HepG2 (cell line): ENCODE measurements around the gene ATAD3C. TPM values are rescaled to one million over a fixed set of nuclear protein-coding genes. Genes with fewer than 3 reads are reported as not detected.

Experiments
- ATAC-seq: fragments of 200-7000 bp; cut with Tn5 transposase; 3 replicates; pipeline ENCODE4 v1.9.1; 2020; ENCODE audit warnings: mild to moderate bottlenecking, moderate library complexity
- BruUV-seq: library from RNA; stranded (reverse); fragments of 400-500 nt; replicated peaks from 2 replicates; lab custom pipeline; 2021; lab: Mats Ljungman, UMichigan
- CTCF ChIA-PET: fragments of 300-600 bp; formaldehyde crosslinking; extraction: SDS; loops from one replicate; lab custom pipeline; 2021; ENCODE audit warnings: low total read pairs, inconsistent platforms, low intra/inter-chr PET ratio; lab: Yijun Ruan, JAX
- POLR2A ChIA-PET: fragments of 350-600 bp; sonication (Branson Sonifier 250); formaldehyde crosslinking; loops from one replicate; lab custom pipeline; 2020; ENCODE audit warnings: antibody characterized with exemption, inconsistent platforms; lab: Yijun Ruan, JAX
- DNase-seq: peaks from one replicate; pipeline ENCODE4 v3.0.0-alpha.2; 2015; ENCODE audit warnings: low spot score
- FAIRE-seq: peaks from 3 replicates; lab custom pipeline; 2011; peaks lifted over from hg19 to GRCh38; lab: Jason Lieb, UNC
- H2AFZ ChIP-seq: one replicate; pipeline ENCODE4 v1.6.1; 2011; ENCODE audit warnings: low read length, inconsistent platforms
- H3K27ac ChIP-seq: fragments of 300-600 bp; 3 replicates; pipeline ENCODE4 v1.8.0; 2011; ENCODE audit warnings: mixed run types, mild to moderate bottlenecking, mixed read lengths, low read length, inconsistent platforms; ENCODE audit not compliant: insufficient read depth; ENCODE audit errors: extremely low read length
- H3K27me3 ChIP-seq, 2 experiments: fragments of 200-600 bp in 1 of 2; 2 replicates in 1 of 2; 3 replicates in 1 of 2; pipeline versions ENCODE4 v1.6.0 to v1.8.0; 2011; ENCODE audit warnings: low read length in 2 of 2, mild to moderate bottlenecking in 2 of 2, moderate library complexity in 2 of 2, inconsistent platforms in 1 of 2; ENCODE audit not compliant: insufficient read depth in 2 of 2, control insufficient read depth in 1 of 2
- H3K36me3 ChIP-seq, 2 experiments: fragments of 200-600 bp in 1 of 2; replicated peaks in 1 of 2; 2 replicates in 1 of 2; 3 replicates in 1 of 2; pipeline versions ENCODE4 v1.5.1 to v1.8.0; 2011; ENCODE audit warnings: low read length in 2 of 2, inconsistent platforms in 1 of 2; ENCODE audit not compliant: insufficient read depth in 2 of 2, control insufficient read depth in 1 of 2
- H3K4me1 ChIP-seq: 2 replicates; pipeline ENCODE4 v1.5.1; 2012; ENCODE audit warnings: low read length, inconsistent platforms; ENCODE audit not compliant: insufficient read depth
- H3K4me2 ChIP-seq: 2 replicates; pipeline ENCODE4 v1.6.0; 2011; ENCODE audit warnings: low read depth, low read length, inconsistent platforms
- H3K4me3 ChIP-seq, 3 experiments: fragments of 200-600 bp in 1 of 3; sonication (generic), shearing (Covaris generic) in 1 of 3; replicated peaks in 1 of 3; 2 replicates each; pipeline ENCODE4 v1.5.1; 2011 to 2016; ENCODE audit warnings: low read length in 3 of 3, inconsistent platforms in 2 of 3, low read depth in 2 of 3, mild to moderate bottlenecking in 2 of 3, control low read depth in 1 of 3, mixed read lengths in 1 of 3; ENCODE audit not compliant: insufficient read depth in 1 of 3
- H3K79me2 ChIP-seq: one replicate; pipeline ENCODE4 v1.6.1; 2011; ENCODE audit warnings: low read length, inconsistent platforms; ENCODE audit not compliant: insufficient read depth
- H3K9ac ChIP-seq: 2 replicates; pipeline ENCODE4 v1.6.0; 2011; ENCODE audit warnings: mild to moderate bottlenecking, low read depth, low read length, inconsistent platforms; ENCODE audit not compliant: insufficient read depth
- H3K9me3 ChIP-seq: 2 replicates; pipeline ENCODE4 v1.5.1; 2012; ENCODE audit warnings: mild to moderate bottlenecking, low read length
- H4K20me1 ChIP-seq: 2 replicates; pipeline ENCODE4 v1.6.0; 2011; ENCODE audit warnings: inconsistent platforms, mild to moderate bottlenecking, low read length, moderate library complexity; ENCODE audit not compliant: insufficient read depth
- AGO1 ChIP-seq: fragments of 200-400 bp; formaldehyde crosslinking; IDR thresholded peaks from 2 replicates; pipeline ENCODE4 v1.6.1; 2017; ENCODE audit warnings: mild to moderate bottlenecking, low read depth, low read length, moderate library complexity; ENCODE audit not compliant: poor library complexity, severe bottlenecking
- BORCS8-MEF2B ChIP-seq: sonication (generic); formaldehyde crosslinking; IDR thresholded peaks from 2 replicates; pipeline ENCODE4 v1.8.0; 2022; ENCODE audit warnings: mild to moderate bottlenecking, missing genetic modification reagents
- CBX5 ChIP-seq: sonication (generic); formaldehyde crosslinking; IDR thresholded peaks from 2 replicates; pipeline ENCODE4 v1.4.0; 2020; ENCODE audit warnings: missing genetic modification reagents, borderline replicate concordance
- FOSL2 ChIP-seq: sonication (generic); formaldehyde crosslinking; IDR thresholded peaks from 2 replicates; pipeline ENCODE4 v1.4.0; 2020; ENCODE audit warnings: missing genetic modification reagents
- FOXJ3 ChIP-seq: sonication (generic); formaldehyde crosslinking; IDR thresholded peaks from 2 replicates; pipeline ENCODE4 v1.4.0; 2020; ENCODE audit warnings: missing genetic modification reagents, mild to moderate bottlenecking, borderline replicate concordance
- ISX ChIP-seq: sonication (generic); formaldehyde crosslinking; conservative IDR thresholded peaks from 2 replicates; pipeline ENCODE4 v1.5.0; 2020; ENCODE audit warnings: missing genetic modification reagents
- KDM2A ChIP-seq: sonication (generic); formaldehyde crosslinking; IDR thresholded peaks from 2 replicates; pipeline ENCODE4 v1.4.0; 2020; ENCODE audit warnings: low read depth, missing genetic modification reagents, borderline replicate concordance
- KLF16 ChIP-seq, 2 experiments: sonication (generic) in 1 of 2; formaldehyde crosslinking in 1 of 2; IDR thresholded peaks; 2 replicates each; pipeline versions ENCODE4 v1.6.1 to v1.8.0; 2016 to 2023; ENCODE audit warnings: missing genetic modification reagents in 2 of 2, missing compliant biosample characterization in 1 of 2
- MXI1 ChIP-seq: IDR thresholded peaks from 3 replicates; pipeline ENCODE4 v1.6.1; 2012; ENCODE audit warnings: low read depth, low read length, inconsistent platforms, borderline replicate concordance
- NFKB2 ChIP-seq: sonication (generic); formaldehyde crosslinking; IDR thresholded peaks from 2 replicates; pipeline ENCODE4 v1.4.0; 2020; ENCODE audit warnings: missing genetic modification reagents, borderline replicate concordance
- NRL ChIP-seq: sonication (generic); formaldehyde crosslinking; IDR thresholded peaks from 2 replicates; pipeline ENCODE4 v1.5.0; 2020; ENCODE audit warnings: missing genetic modification reagents, mild to moderate bottlenecking, moderate library complexity, borderline replicate concordance
- PHB2 ChIP-seq: fragments of 450-650 bp; IDR thresholded peaks from 2 replicates; pipeline ENCODE4 v1.6.1; 2018; ENCODE audit not compliant: partially characterized antibody
- POLR2AphosphoS5 ChIP-seq: IDR thresholded peaks from 2 replicates; pipeline ENCODE4 v1.6.1; 2012; ENCODE audit warnings: low read depth, low read length
- POLR2G ChIP-seq: fragments of 200-400 bp; formaldehyde crosslinking; IDR thresholded peaks from 2 replicates; pipeline ENCODE4 v1.6.1; 2018; ENCODE audit warnings: mild to moderate bottlenecking, low read depth, low read length, moderate library complexity
- SKI ChIP-seq: fragments of 450-650 bp; IDR thresholded peaks from one replicate; pipeline ENCODE4 v1.6.1; 2018; ENCODE audit warnings: mild to moderate bottlenecking; ENCODE audit not compliant: partially characterized antibody
- ZBTB21 ChIP-seq: sonication (generic); formaldehyde crosslinking; IDR thresholded peaks from 2 replicates; pipeline ENCODE4 v1.4.0; 2020; ENCODE audit warnings: missing genetic modification reagents
- ZNF124 ChIP-seq: sonication (generic); formaldehyde crosslinking; IDR thresholded peaks from 2 replicates; pipeline ENCODE4 v1.4.0; 2020; ENCODE audit warnings: missing genetic modification reagents
- ZNF616 ChIP-seq: sonication (generic); formaldehyde crosslinking; IDR thresholded peaks from 2 replicates; pipeline ENCODE4 v1.5.0; 2020; ENCODE audit warnings: low read depth, mild to moderate bottlenecking, missing genetic modification reagents
- ZNF703 ChIP-seq: sonication (generic); formaldehyde crosslinking; IDR thresholded peaks from 2 replicates; pipeline ENCODE4 v1.5.1; 2020; ENCODE audit warnings: missing genetic modification reagents, mild to moderate bottlenecking, moderate library complexity, borderline replicate concordance
- ZNF747 ChIP-seq: sonication (generic); formaldehyde crosslinking; IDR thresholded peaks from 2 replicates; pipeline ENCODE4 v1.8.1; 2023; ENCODE audit warnings: missing genetic modification reagents, mild to moderate bottlenecking, borderline replicate concordance
- ZNF776 ChIP-seq: sonication (generic); formaldehyde crosslinking; IDR thresholded peaks from 2 replicates; pipeline ENCODE4 v1.4.0; 2020; ENCODE audit warnings: mild to moderate bottlenecking, missing genetic modification reagents
- ZNF792 ChIP-seq: IDR thresholded peaks from 2 replicates; pipeline ENCODE4 v1.6.1; 2016
- WGBS: methylation state at CpG from one replicate; pipeline ENCODE4 v1.1.6; 2017; ENCODE audit warnings: low lambda C conversion rate; 5-methylcytosine and 5-hydroxymethylcytosine counted together
- in situ Hi-C: cut with HindIII; loops from 2 replicates; pipeline ENCODE4 v1.10.0; 2017; ENCODE audit warnings: low pct_unique_long_range_greater_than_20kb; ENCODE audit not compliant: extremely low pct_ligation_motif_present
- intact Hi-C: fragments of 100-400 bp; cut with micrococcal nuclease; formaldehyde crosslinking; loops from one replicate; pipeline ENCODE4 v1.10.0; 2022; ENCODE audit not compliant: unreplicated experiment
- polyA plus RNA-seq, 8 experiments: library from polyadenylated mRNA; depleted of rRNA in 3 of 8; stranded (reverse) in 7 of 8; unstranded in 1 of 8; fragments of >200 nt; fragmentation: Illumina TruSeq in 4 of 8; extraction: Trizol in 4 of 8; gene quantifications; 2 replicates each; pipeline versions ENCODE4 v1.2.1 to v1.2.3, GENCODE V29; 2011 to 2016; ENCODE audit warnings: low read depth in 4 of 8, missing spikeins in 1 of 8, mixed read lengths in 1 of 8; ENCODE audit not compliant: insufficient read depth in 1 of 8
- total RNA-seq, 5 experiments: library from RNA; depleted of rRNA; stranded (reverse); fragments of >200 nt; fragmentation: Illumina TruSeq; extraction: Trizol; gene quantifications; 2 replicates each; pipeline ENCODE4 v1.2.3, GENCODE V29; 2016; ENCODE audit warnings: low read depth in 1 of 5
- TF ChIP-seq, protein P1 (sequence below): sonication (generic); formaldehyde crosslinking; IDR thresholded peaks from 2 replicates; pipeline ENCODE4 v1.4.0; 2020; ENCODE audit warnings: missing genetic modification reagents

ATAD3C gene
- total and polyA plus RNA-seq, 2 of the 13 experiments (the other 11 are each of a cell fraction or from before 2014, with no cell fraction given), result 2.4 to 3.2 TPM

DNA sequence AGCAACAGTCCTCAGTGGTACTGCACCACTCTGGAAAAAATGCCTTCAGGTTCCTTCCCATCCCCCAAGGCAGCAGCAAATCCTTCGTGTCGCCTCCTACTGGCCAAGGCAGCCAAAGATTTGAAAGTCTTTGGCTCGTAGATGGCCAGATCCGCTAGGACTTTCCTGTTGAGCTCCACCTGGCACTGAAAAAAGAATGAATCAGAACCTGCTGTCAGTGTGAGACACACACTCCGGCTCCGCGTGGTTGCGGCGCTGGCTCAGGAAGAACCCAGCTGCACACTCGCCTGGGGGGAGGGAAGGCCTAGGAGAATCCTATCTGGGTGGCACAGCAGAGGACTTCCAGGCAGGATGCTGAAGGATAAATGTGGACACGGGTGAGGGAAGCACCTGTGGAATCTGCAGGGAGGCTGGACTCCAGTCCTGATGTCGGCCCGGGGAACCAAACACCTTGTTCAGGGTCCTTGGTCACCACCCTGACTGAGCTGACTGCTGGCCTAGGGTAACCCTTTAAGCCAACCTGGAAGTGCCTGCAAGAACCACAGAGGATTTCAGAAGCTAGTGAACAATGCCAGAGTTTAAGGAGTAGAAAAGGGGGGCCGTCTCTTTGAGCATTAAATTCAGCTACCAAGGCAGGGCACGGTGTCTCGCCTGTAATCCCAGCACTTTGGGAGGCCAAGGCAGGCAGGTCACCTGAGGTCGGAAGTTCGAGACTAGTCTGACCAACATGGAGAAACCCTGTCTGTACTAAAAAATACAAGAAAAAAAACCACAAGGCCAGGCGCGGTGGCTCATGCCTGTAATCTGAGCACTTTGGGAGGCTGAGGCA lies 47.2 kb upstream of the ATAD3C start:
- in situ Hi-C loops (loop anchor here (5.0 kb wide), 1 partner anchor 35 kb away; the partner anchor contains the start of gene VWA1), intact Hi-C loops (no loop called here)
- ChIA-PET CTCF (no interaction called here), POLR2A (interaction anchor here (0.9 to 12.4 kb wide), 10 partner anchors 14 to 103 kb away, joined by 3 to 355 read pairs (median 10); partner anchors contain the start of genes ANKRD65, MXRA8 and VWA1)
- ATAC-seq (no peak), DNase-seq (peak; percentile 52), FAIRE-seq (no peak)
- Histone ChIP-seq H3K79me2 (peaks cover 58% of the 10 kb centered on the region), H3K36me3 (peaks cover 8 to 36% of the 10 kb centered on the region in 2 experiments; a peak in 3 of 5 replicates), H3K4me3 (no peak overlapping the region; a peak in 2 of 6 replicates), H3K27ac (peak overlapping the region; percentile 85), H3K9ac (peak overlapping the region; percentile 52; the same call in 1 of the 2 replicates), H3K27me3 (no peaks in the 10 kb centered on the region), H3K4me2 (peak overlapping the region; percentile 94; the same call in 1 of the 2 replicates), H2AFZ (no peak overlapping the region), H3K4me1 (peaks cover 63% of the 10 kb centered on the region), H3K9me3 (no peaks in the 10 kb centered on the region), H4K20me1 (peaks cover 17% of the 10 kb centered on the region)
- BruUV-seq, result no TSS peak
- WGBS, result 94% methylated on average over 18 of the region's 20 CpGs
- TF ChIP-seq KLF16 (CRISPR knock-in tag; IDR thresholded peaks at IDR 0.05), result peak in 1 of 2 experiments; percentile 35; a peak in 1 of 4 replicates
- 0 out of 2 replicates have a peak, but pooled peaks have one; percentile 24 for TF ChIP-seq ZNF747 (CRISPR knock-in tag)
- TF ChIP-seq BORCS8-MEF2B (CRISPR knock-in tag), result peak; percentile 27; the same call in 1 of the 2 replicates
- no peak for TF ChIP-seq ZNF792
- no peak for TF ChIP-seq AGO1
- TF ChIP-seq ZNF776 (CRISPR knock-in tag), result 0 out of 2 replicates have a peak, but pooled peaks have one; percentile 24
- peak; percentile 43; the same call in 1 of the 2 replicates for TF ChIP-seq NRL (CRISPR knock-in tag)
- TF ChIP-seq ZNF703 (CRISPR knock-in tag), result no peak
- TF ChIP-seq POLR2G, result peak; percentile 42; the same call in 1 of the 2 replicates
- TF ChIP-seq ZNF124 (CRISPR knock-in tag), result 0 out of 2 replicates have a peak, but pooled peaks have one; percentile 44
- no peak for TF ChIP-seq ISX (CRISPR knock-in tag)
- peak; percentile 37; the same call in 1 of the 3 replicates for TF ChIP-seq MXI1
- no peak for TF ChIP-seq FOXJ3 (CRISPR knock-in tag)
- TF ChIP-seq SKI, result no peak
- no peak for TF ChIP-seq ZNF616 (CRISPR knock-in tag)
- TF ChIP-seq FOSL2 (CRISPR knock-in tag), result no peak
- TF ChIP-seq, protein P1, sequence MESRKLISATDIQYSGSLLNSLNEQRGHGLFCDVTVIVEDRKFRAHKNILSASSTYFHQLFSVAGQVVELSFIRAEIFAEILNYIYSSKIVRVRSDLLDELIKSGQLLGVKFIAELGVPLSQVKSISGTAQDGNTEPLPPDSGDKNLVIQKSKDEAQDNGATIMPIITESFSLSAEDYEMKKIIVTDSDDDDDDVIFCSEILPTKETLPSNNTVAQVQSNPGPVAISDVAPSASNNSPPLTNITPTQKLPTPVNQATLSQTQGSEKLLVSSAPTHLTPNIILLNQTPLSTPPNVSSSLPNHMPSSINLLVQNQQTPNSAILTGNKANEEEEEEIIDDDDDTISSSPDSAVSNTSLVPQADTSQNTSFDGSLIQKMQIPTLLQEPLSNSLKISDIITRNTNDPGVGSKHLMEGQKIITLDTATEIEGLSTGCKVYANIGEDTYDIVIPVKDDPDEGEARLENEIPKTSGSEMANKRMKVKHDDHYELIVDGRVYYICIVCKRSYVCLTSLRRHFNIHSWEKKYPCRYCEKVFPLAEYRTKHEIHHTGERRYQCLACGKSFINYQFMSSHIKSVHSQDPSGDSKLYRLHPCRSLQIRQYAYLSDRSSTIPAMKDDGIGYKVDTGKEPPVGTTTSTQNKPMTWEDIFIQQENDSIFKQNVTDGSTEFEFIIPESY (CRISPR knock-in tag), result peak; percentile 99
- TF ChIP-seq NFKB2 (CRISPR knock-in tag), result 0 out of 2 replicates have a peak, but pooled peaks have one; percentile 19
- TF ChIP-seq CBX5 (CRISPR knock-in tag), result peak; percentile 47; the same call in 1 of the 2 replicates
- peak; percentile 38 for TF ChIP-seq POLR2AphosphoS5
- TF ChIP-seq PHB2, result no peak
- TF ChIP-seq ZBTB21 (CRISPR knock-in tag), result no peak
- TF ChIP-seq KDM2A, result peak; percentile 43; the same call in 1 of the 2 replicates
